Parathyroid adenoma (tissue), 2 donors: ENCODE data around the gene PRKACA.

Experiments used
- H2AFZ ChIP-seq: fragments of 300-600 bp; sonication (generic); one replicate; pipeline ENCODE4 v1.7.0; 2017; ENCODE audit warnings: antibody characterized with exemption, mild to moderate bottlenecking
- H3K27ac ChIP-seq: fragments of 300-600 bp; sonication (generic); one replicate; pipeline ENCODE4 v1.7.0; 2017
- H3K27me3 ChIP-seq: fragments of 300-600 bp; sonication (generic); one replicate; pipeline ENCODE4 v1.7.0; 2017; ENCODE audit warnings: low read length; ENCODE audit not compliant: control insufficient read depth, insufficient read depth
- H3K36me3 ChIP-seq: fragments of 300-600 bp; sonication (generic); one replicate; pipeline ENCODE4 v1.7.0; 2017; ENCODE audit warnings: low read length; ENCODE audit not compliant: control insufficient read depth, insufficient read depth
- H3K4me1 ChIP-seq: fragments of 300-600 bp; sonication (generic); one replicate; pipeline ENCODE4 v1.7.0; 2017; ENCODE audit warnings: control low read depth
- H3K4me2 ChIP-seq: fragments of 300-600 bp; sonication (generic); one replicate; pipeline ENCODE4 v1.7.0; 2017; ENCODE audit warnings: low read length
- H3K4me3 ChIP-seq: fragments of 300-600 bp; sonication (generic); one replicate; pipeline ENCODE4 v1.7.0; 2017; ENCODE audit warnings: low read depth, low read length
- H3K79me2 ChIP-seq: fragments of 300-600 bp; sonication (generic); one replicate; pipeline ENCODE4 v1.7.0; 2017; ENCODE audit warnings: control low read depth
- H3K9ac ChIP-seq: fragments of 300-600 bp; sonication (generic); one replicate; pipeline ENCODE4 v1.7.0; 2017; ENCODE audit warnings: mild to moderate bottlenecking
- H3K9me3 ChIP-seq: fragments of 300-600 bp; sonication (generic); one replicate; pipeline ENCODE4 v1.7.0; 2017; ENCODE audit warnings: low read length; ENCODE audit not compliant: control insufficient read depth
- CTCF ChIP-seq: fragments of 300-600 bp; sonication (generic); IDR thresholded peaks from one replicate; pipeline ENCODE4 v1.7.0; 2017; ENCODE audit warnings: antibody characterized with exemption, mild to moderate bottlenecking
- donor health status: primary hyperparathyroidism.

Gene PRKACA

GRCh38 chr19:14106840-14107239 lies 10.7 kb downstream of the PRKACA start:
- Histone ChIP-seq H2AFZ (no peak overlapping the region), H3K4me2 (no peak overlapping the region), H3K79me2 (peaks cover 11% of the 10 kb centered on the region), H3K27me3 (no peaks in the 10 kb centered on the region), H3K9me3 (no peaks in the 10 kb centered on the region), H3K4me1 (no peaks in the 10 kb centered on the region), H3K4me3 (no peak overlapping the region), H3K9ac (no peak overlapping the region), H3K27ac (no peak overlapping the region), H3K36me3 (no peaks in the 10 kb centered on the region)
- TF ChIP-seq CTCF = no peak

- H3K27me3 ChIP-seq = no peaks in the 10 kb centered on the region
- no peak for TF ChIP-seq CTCF
- no peaks in the 10 kb centered on the region for H3K9me3 ChIP-seq
- no peaks in the 10 kb centered on the region for H3K4me1 ChIP-seq
- peaks cover 7% of the 10 kb centered on the region for H3K79me2 ChIP-seq
- no peak overlapping the region for H3K4me3 ChIP-seq
- H2AFZ ChIP-seq = no peak overlapping the region
- H3K9ac ChIP-seq = no peak overlapping the region
- no peaks in the 10 kb centered on the region for H3K36me3 ChIP-seq
- H3K27ac ChIP-seq = no peak overlapping the region
- no peak overlapping the region for H3K4me2 ChIP-seq
These were observed 11.9 kb downstream of the PRKACA start for GRCh38 chr19:14105680-14106079.

GRCh38 chr19:14103310-14103709 lies 14.3 kb downstream of the PRKACA start:
- Histone ChIP-seq H3K4me1 (no peaks in the 10 kb centered on the region), H3K27me3 (no peaks in the 10 kb centered on the region), H3K9me3 (no peaks in the 10 kb centered on the region), H2AFZ (no peak overlapping the region), H3K79me2 (no peaks in the 10 kb centered on the region), H3K4me2 (no peak overlapping the region), H3K36me3 (no peaks in the 10 kb centered on the region), H3K4me3 (no peak overlapping the region), H3K27ac (no peak overlapping the region), H3K9ac (no peak overlapping the region)
- TF ChIP-seq CTCF = no peak

GRCh38 chr19:14102756-14103155 lies 14.8 kb downstream of the PRKACA start:
- Histone ChIP-seq H3K4me3 (no peak overlapping the region), H3K36me3 (no peaks in the 10 kb centered on the region), H3K27me3 (no peaks in the 10 kb centered on the region), H3K4me2 (no peak overlapping the region), H3K9ac (no peak overlapping the region), H2AFZ (no peak overlapping the region), H3K4me1 (no peaks in the 10 kb centered on the region), H3K9me3 (no peaks in the 10 kb centered on the region), H3K27ac (no peak overlapping the region), H3K79me2 (no peaks in the 10 kb centered on the region)
- no peak for TF ChIP-seq CTCF

DNA sequence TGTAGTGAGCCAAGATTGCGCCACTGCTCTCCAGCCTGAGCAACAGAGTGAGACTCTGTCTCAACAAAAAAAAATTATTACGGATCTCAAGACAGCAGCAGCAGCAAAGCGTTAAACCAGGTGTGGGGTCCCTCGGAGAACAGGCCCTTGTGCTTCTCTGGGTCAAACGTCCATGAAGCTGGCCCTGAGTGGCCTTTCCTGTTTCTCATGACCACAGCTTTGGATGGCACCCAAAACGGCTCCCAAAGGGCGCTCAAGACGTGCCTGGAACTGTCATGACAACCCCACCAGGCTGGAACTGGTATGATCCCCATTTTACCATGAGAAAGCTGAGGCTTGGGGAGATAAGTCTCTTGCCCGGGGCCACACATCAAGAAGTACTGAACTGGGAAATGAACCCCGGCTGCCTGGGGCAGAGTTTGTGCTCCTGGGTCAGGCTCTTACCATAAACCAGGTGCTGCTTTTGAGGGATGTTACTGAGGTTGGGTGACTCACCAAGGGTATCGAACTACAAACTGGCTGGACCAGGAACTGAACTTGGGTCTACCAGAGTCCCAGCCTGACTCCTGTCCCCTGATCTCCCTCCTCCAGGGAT lies 15.4 kb downstream of the PRKACA start:
- Histone ChIP-seq H3K9me3 (no peaks in the 10 kb centered on the region), H3K4me3 (no peak overlapping the region), H3K4me2 (no peak overlapping the region), H3K4me1 (no peaks in the 10 kb centered on the region), H3K9ac (no peak overlapping the region), H3K27me3 (no peaks in the 10 kb centered on the region), H3K27ac (no peak overlapping the region), H3K36me3 (no peaks in the 10 kb centered on the region), H3K79me2 (no peaks in the 10 kb centered on the region), H2AFZ (no peak overlapping the region)
- no peak for TF ChIP-seq CTCF
